D721Med (cell line): ENCODE measurements around the gene IRF3.
A peak's percentile ranks its signal among the peaks of the same experiment; 100 is the strongest.

ENCODE experiments used
- DNase-seq: peaks from one replicate; pipeline ENCODE4 v3.0.0; 2011; ENCODE audit warnings: low spot score; ENCODE audit not compliant: insufficient read length
- FAIRE-seq: peaks from 2 replicates; lab custom pipeline; 2011; peaks lifted over from hg19 to GRCh38; lab: Jason Lieb, UNC
- TF ChIP-seq, protein P1 (sequence below): IDR thresholded peaks from 2 replicates; pipeline ENCODE4 v1.5.1; 2012; ENCODE audit warnings: mild to moderate bottlenecking, control low read depth; ENCODE audit not compliant: insufficient read depth; ENCODE audit errors: missing control alignments

IRF3 gene

GRCh38 chr19:49642492-49643035, 23.1 kb downstream of the IRF3 start:
- FAIRE-seq (no peak), DNase-seq (no peak)
- TF ChIP-seq, protein P1, sequence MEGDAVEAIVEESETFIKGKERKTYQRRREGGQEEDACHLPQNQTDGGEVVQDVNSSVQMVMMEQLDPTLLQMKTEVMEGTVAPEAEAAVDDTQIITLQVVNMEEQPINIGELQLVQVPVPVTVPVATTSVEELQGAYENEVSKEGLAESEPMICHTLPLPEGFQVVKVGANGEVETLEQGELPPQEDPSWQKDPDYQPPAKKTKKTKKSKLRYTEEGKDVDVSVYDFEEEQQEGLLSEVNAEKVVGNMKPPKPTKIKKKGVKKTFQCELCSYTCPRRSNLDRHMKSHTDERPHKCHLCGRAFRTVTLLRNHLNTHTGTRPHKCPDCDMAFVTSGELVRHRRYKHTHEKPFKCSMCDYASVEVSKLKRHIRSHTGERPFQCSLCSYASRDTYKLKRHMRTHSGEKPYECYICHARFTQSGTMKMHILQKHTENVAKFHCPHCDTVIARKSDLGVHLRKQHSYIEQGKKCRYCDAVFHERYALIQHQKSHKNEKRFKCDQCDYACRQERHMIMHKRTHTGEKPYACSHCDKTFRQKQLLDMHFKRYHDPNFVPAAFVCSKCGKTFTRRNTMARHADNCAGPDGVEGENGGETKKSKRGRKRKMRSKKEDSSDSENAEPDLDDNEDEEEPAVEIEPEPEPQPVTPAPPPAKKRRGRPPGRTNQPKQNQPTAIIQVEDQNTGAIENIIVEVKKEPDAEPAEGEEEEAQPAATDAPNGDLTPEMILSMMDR: no peak

DNA sequence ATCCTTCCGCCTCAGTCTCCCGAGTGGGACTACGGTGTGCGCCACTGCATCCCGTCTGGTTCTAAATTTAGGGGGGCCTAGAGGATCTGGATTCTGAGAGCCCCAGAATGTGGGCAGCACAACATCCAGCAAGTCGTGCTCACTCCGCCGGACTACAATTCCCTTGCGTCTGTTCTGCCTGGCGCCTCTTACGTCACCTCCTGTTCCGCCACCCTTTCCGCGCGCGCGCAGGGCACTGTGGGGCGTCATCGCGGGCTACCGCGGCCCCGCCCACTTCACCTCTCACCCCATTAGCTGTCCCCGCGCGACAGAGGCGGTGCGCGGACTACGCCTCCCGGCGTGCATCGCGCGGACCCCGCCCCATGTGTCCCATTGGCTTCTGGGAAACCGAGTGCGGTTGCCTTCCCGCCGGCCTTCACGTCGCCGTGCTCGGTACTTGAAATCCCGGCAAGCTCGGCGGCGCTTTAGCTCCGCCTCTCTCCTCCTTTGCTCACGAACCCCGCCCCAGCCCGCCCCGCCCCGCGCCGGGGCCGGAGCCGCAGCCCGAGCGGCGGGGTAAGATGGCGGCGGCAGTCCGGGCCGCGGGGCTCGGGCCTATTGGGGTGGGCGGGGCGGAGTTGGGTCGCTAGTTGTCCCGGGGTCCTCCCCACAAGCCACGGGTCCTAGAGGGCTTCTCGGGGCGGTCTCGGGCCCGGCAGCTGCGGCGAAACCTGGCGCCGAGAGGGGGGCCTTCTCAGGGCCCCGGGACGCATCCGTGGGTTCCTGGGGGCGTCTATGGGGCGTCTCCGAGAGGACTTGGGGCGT, 23.8 kb downstream of the IRF3 start, which contains the start of gene SCAF1:
Gene SCAF1 (plus strand): TSS at position 522 of the 804 bp plus-strand sequence. CDS start 2,818 bp downstream, outside the sequence.
- TF ChIP-seq, protein P1: no peak
- DNase-seq (peak; percentile 73), FAIRE-seq (no peak)

DNA sequence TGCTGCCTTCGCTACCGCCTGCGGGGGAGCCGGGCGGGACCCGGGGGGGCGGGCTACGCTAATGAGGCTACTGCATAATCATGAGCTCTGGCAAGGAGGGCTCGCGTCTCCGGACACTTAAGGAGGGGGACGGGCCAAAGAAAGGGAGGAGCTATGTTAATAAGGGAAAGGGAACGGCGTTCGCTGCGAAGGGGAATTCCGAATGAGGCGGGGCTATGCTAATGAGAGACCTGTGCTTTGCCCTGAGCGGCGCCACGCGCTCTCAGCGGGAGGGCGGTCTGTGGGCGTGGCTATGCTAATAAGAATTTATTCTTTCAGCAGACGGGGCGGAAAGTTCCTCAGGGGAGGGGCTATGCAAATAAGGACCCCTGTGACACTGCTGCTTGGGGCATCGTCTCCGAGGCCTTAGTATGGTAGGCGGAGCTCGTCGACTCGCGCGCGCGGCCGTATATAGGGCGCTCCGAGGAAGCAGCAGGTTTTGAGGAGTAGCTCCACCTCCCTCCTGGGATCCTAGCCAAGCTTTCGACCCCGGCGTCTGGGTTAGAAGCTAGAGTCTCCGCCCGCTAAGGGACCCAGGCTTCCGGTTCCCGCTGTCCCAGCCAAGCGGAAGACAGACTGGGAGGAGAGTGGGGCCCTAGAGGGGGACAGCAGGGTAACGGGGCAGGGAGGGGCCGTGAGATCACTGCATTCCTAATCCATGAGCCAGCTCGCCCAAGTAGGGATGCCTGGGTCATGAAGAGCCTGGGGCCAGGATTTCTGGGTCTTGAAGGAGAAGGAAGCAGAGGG, 25.4 kb downstream of the IRF3 start, which contains the start of gene RRAS:
Gene RRAS (minus strand): TSS at position 31 of the 786 bp plus-strand sequence. CDS start 45 bp downstream, outside the sequence.
- DNase-seq (peak; percentile 85), FAIRE-seq (no peak)
- TF ChIP-seq, protein P1: no peak

GRCh38 chr19:49639401-49640112, 26.1 kb downstream of the IRF3 start:
- DNase-seq: no peak
- TF ChIP-seq, protein P1: no peak
- FAIRE-seq: no peak

DNA sequence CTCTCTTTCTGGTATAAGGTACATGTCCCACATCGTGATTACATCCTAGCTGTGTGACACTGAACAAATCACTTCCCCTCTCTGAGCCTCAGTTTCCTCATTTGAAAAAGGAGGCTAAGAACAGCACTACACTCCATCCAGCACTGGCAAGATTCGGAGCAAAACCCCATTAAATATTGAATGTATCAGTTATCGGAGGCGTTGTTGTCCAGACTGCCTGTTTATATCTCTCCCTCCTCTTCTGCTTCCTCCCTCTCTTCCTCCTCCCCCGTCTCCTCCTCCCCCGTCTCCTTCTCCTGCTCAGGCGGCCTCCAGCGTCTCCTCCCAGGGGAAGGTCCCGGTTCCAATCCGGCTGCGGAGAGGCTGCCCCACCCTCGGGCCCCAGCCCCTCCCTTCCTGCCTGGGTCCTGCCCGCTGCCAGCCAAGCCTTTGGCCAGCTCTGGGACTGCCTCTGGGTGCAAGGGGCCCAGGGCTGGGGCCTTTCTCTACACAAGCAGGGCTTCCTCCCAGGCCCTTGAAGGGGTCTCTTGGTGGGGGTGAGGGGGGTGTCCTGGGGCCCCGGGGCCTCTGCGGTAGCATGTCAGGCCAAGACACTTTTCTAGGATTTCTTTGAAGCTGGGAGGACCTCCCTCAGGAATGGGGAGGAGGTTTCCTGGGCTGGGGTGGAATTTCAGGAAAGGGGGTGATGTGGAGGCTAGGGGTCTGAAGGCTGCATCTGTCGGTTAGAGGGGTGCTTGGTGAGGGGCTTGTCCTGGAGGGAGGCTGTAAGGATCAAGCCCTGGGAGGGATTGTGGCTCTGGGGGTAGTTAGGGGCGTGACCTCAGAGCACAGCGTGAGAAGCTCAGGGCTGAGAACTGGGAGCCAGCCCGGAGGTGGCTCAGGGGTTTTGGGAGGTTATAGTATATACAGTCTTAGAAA, 27.6 kb downstream of the IRF3 start:
- DNase-seq: no peak
- TF ChIP-seq, protein P1: no peak
- no peak for FAIRE-seq
